Measurements from ENCODE around the gene MGP.

MGP gene

DNA sequence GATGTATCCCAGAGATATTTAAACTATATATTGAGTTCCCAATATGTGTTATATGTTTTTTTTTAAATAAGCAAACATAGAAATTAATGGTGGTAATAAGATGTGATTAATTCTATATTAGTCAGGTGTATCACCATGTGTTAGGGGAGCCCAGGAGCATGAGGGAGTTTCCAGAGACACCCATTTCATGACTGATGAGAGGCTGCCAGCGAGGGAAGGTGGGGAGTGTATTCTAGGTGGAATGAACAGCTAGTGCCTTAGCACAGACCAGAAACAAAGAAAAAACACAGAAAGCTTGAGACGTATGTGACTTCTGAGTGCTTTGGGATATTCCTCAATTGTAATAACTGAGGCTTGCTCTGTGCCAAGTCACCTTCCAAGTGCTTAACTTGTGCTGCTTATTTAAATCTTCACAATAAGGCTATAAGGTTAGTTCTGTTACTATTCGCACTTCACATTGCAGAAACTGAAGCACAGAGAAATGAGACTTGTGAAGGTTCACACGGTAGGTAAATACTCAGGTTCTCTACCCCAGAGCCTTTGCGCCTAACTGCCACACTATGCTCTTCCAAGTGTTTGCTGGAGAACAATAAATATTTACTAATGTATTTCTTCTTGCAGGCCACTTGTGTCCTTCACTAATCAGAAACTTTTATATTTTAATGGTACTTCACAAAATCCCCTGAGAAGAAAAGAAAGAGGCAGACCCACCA lies 17.9 kb upstream of the MGP start:
- no peak for TF ChIP-seq CTCF (IDR thresholded peaks at IDR 0.05; ENCODE audit: borderline replicate concordance, insufficient read depth, low read depth, low read length)
- H3K4me3 ChIP-seq (ENCODE audit: low read depth, low read length) = no peak overlapping the region

DNA sequence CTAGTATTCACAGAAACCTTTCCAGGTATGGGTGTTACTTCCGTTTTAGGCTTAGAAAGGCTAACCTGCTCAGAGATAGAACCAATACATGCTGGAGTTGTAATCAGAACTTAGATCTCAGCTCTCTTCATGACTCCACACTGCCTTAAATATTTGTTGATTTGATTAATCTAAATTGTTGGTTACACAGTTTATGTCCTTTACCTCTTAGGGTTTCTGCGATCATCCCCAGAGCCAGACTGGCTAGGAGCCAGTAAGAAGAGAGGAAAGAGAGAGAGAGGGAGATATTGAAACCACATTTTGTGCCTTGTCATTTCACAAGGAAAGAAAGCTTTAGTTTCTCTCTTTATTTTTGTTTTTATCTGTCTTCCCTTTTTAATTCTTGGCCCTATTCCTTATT lies 16.8 kb upstream of the MGP start:
- no peak overlapping the region for H3K4me3 ChIP-seq (ENCODE audit: low read depth, low read length)
- no peak for TF ChIP-seq CTCF (IDR thresholded peaks at IDR 0.05; ENCODE audit: borderline replicate concordance, insufficient read depth, low read depth, low read length)

- no peak for TF ChIP-seq CTCF (IDR thresholded peaks at IDR 0.05; ENCODE audit: borderline replicate concordance, insufficient read depth, low read depth, low read length)
- no peak overlapping the region for H3K4me3 ChIP-seq (ENCODE audit: low read depth, low read length)
These were observed 15.5 kb upstream of the MGP start for GRCh38 chr12:14901228-14901562.

DNA sequence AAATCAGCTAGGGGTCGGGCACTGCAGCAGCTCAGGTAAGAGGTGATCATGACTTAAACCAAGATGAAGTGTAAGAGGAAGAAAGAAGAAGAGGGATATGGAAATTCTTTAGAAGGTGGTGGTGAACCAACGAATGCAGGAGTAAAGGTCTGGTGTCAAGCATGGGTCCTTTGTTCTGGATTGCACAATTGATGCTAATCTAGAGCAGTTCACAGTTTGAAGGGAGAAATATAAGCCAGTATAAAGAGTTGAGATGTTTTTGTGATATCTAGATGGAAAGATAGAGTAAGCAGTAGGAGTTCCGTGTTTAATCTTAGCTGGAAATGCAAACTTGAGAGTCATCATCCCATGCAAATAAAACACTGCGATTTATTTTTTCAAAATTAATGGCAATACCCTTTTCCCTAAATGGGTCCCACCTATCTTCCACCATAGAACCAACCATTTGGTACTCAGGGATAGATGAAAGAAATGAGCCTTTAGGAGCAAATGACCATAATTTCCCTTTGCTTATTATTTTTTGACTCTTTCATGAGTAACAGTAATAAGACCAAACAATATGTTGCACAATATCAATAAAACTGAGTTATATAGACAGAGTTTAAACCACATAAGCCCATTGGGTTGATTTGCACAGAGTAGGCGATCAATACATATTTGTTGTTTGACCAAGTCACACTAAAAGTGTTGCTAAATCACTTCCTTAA lies 15.0 kb upstream of the MGP start:
- no peak for TF ChIP-seq CTCF (IDR thresholded peaks at IDR 0.05; ENCODE audit: borderline replicate concordance, insufficient read depth, low read depth, low read length)
- no peak overlapping the region for H3K4me3 ChIP-seq (ENCODE audit: low read depth, low read length)

- H3K4me3 ChIP-seq (ENCODE audit: low read depth, low read length) = no peak overlapping the region
- TF ChIP-seq CTCF (IDR thresholded peaks at IDR 0.05; ENCODE audit: borderline replicate concordance, insufficient read depth, low read depth, low read length) = no peak
These were observed 11.0 kb upstream of the MGP start for GRCh38 chr12:14896521-14897169.

DNA sequence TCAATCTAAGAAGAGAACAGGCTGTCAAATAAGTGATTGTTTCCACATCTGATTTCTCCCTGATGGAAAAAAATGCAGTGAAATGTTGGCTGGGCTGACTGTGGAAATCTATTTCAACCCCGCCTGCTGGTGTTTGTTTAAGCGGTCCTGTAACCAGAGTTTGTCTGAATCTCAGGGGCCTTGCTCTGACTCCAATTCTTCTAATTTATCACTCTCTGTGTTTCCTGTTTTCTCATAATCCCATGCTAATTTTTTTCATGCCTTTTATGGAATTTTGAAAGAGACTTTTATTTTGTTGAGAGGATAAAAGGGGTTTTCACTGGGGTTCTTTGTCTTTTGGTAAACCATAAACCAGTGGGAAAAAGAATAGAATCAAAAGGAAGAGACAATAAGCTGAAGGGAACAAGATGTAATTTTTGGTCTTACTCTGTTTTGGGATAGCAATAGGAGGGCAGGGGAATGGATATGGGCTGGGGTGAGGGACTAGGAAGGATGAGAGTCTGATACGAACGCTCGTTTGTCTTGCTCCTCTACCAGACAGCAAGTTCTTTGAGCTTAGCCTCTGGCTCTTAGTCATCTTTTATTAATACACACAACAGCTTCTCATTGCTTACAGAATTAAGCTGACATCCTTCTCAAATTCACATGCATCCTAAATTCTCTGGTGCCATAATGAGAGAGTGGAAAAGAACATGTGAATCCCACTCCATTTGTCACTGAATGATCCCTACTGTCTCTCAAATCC lies 8.0 kb upstream of the MGP start:
- H3K4me3 ChIP-seq (ENCODE audit: low read depth, low read length) = no peak overlapping the region
- no peak for TF ChIP-seq CTCF (IDR thresholded peaks at IDR 0.05; ENCODE audit: borderline replicate concordance, insufficient read depth, low read depth, low read length)
